CD4-positive, alpha-beta T cell treated with Interleukin-2 at 100 ng/mL for 4 hours (primary cell): Measurements from ENCODE around the gene CENPT.
"Not testable (repeated sequence)": the region's sequence is repeated elsewhere in the genome, so short reads cannot be mapped to it uniquely, and the experiment has no call there.

ENCODE experiments used
- DNase-seq: peaks from one replicate; pipeline ENCODE4 v3.0.0-alpha.2; 2020; ENCODE audit warnings: low spot score

CENPT gene

GRCh38 chr16:67874372-67874771 lies 26.9 kb upstream of the CENPT start:
- no peak for DNase-seq

- no peak for DNase-seq
Observed at GRCh38 chr16:67873435-67874370, 26.2 kb upstream of the CENPT start.

GRCh38 chr16:67872631-67873434 lies 25.3 kb upstream of the CENPT start, which contains the start of gene EDC4:
TSS of gene EDC4 (plus strand) at chr16:67873052. CDS start at chr16:67873262, 210 bp downstream.
- DNase-seq: peak; percentile 88

- no peak for DNase-seq
Observed at GRCh38 chr16:67872131-67872630, 24.7 kb upstream of the CENPT start.

- DNase-seq: no peak
Observed at GRCh38 chr16:67871256-67871655, 23.8 kb upstream of the CENPT start.

GRCh38 chr16:67869653-67870052 lies 22.2 kb upstream of the CENPT start:
- no peak for DNase-seq

GRCh38 chr16:67868290-67868689 lies 20.8 kb upstream of the CENPT start:
- no peak for DNase-seq

GRCh38 chr16:67865318-67865717 lies 17.8 kb upstream of the CENPT start:
- DNase-seq: no peak

- DNase-seq: no peak
Observed at GRCh38 chr16:67864594-67864993, 17.1 kb upstream of the CENPT start.

GRCh38 chr16:67864044-67864443 lies 16.6 kb upstream of the CENPT start:
- DNase-seq: not testable (repeated sequence)

- no peak for DNase-seq
Observed at GRCh38 chr16:67862623-67863583, 15.4 kb upstream of the CENPT start.

GRCh38 chr16:67861877-67862276 lies 14.4 kb upstream of the CENPT start:
- no peak for DNase-seq

- DNase-seq: no peak
Observed at GRCh38 chr16:67860589-67861398, 13.3 kb upstream of the CENPT start.

GRCh38 chr16:67858500-67858899 lies 11.0 kb upstream of the CENPT start:
- DNase-seq: no peak

GRCh38 chr16:67857547-67858233 lies 10.2 kb upstream of the CENPT start:
- peak; percentile 82 for DNase-seq

- no peak for DNase-seq
Observed at GRCh38 chr16:67856927-67857546, 9.5 kb upstream of the CENPT start.

- no peak for DNase-seq
Observed at GRCh38 chr16:67855789-67856188, 8.3 kb upstream of the CENPT start.

GRCh38 chr16:67853670-67854069 lies 6.2 kb upstream of the CENPT start:
- DNase-seq: no peak

- no peak for DNase-seq
Observed at GRCh38 chr16:67848118-67848517, 625 bp upstream of the CENPT start.
